ENCODE data around the gene PTPRM. TPM values are rescaled to one million over a fixed set of nuclear protein-coding genes. Genes with fewer than 3 reads are reported as not detected.

The PTPRM gene
- total and polyA plus RNA-seq, 2 donors (not counting 3 experiments of a cell fraction or from before 2014, with no cell fraction given): 37.4 to 43.7 TPM

DNA sequence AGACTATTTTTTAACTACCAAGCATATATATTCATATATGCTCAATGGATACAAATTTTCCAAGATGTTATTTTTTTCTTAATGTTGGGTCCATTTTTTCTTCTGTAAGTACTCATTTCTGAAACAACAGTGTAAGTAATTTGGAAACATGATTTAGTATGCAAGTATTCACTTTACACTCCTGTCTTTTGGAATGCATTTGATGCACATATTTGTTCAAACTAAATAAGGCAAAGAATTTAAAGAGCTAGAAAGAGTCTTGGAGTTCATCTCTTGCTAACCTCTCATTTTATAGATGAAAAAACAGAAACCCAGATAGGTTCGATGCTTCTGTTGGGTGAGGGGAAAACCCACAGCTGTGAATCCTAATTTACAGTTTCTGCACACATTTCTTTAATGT, 602.6 kb downstream of the PTPRM start:
- dilution Hi-C loops (cut with MboI; ENCODE audit: extremely low pct_ligation_motif_present, low sequenced_read_pairs) (no loop called here), intact Hi-C loops (cut with micrococcal nuclease) (no loop called here)
- H3K79me2 ChIP-seq (ENCODE audit: control insufficient read depth, insufficient read depth, low read length): no peaks in the 10 kb centered on the region
- DNase-seq (ENCODE audit: low read depth, low spot score): no peak
- BruUV-seq (replicated peaks): no TSS peak
- H3K4me2 ChIP-seq (ENCODE audit: insufficient read depth, low read length): no peak overlapping the region
- no peak for FAIRE-seq
- H3K4me1 ChIP-seq (ENCODE audit: control insufficient read depth, extremely low read depth, insufficient read depth, low read length): no peaks in the 10 kb centered on the region
- H3K9me3 ChIP-seq (replicated peaks; ENCODE audit: control insufficient read depth, insufficient read depth, low read length): no peaks in the 10 kb centered on the region
- H3K36me3 ChIP-seq (ENCODE audit: control insufficient read depth in 2 of 2, extremely low read depth in 1 of 2, insufficient read depth in 2 of 2, low read length in 2 of 2): no peaks in the 10 kb centered on the region
- no peak overlapping the region for H3K4me3 ChIP-seq (replicated peaks in 1 of 3; ENCODE audit: insufficient read depth in 1 of 3, low read depth in 1 of 3, low read length in 3 of 3)
- H4K20me1 ChIP-seq (replicated peaks; ENCODE audit: control insufficient read depth, extremely low read depth, insufficient read depth, low read length): no peaks in the 10 kb centered on the region
- POLR2A ChIA-PET: no interaction called here
- TF ChIP-seq MYC (IDR thresholded peaks at IDR 0.05; ENCODE audit: low read depth, low read length) (no peak), FOS (IDR thresholded peaks at IDR 0.05; ENCODE audit: borderline replicate concordance, insufficient read depth, low read length) (no peak), POLR2AphosphoS5 (IDR thresholded peaks at IDR 0.05; ENCODE audit: insufficient read depth, low read depth, low read length) (no peak), JUN (IDR thresholded peaks at IDR 0.05; ENCODE audit: borderline replicate concordance, insufficient read depth, insufficient read length, low read depth) (no peak), GATA2 (IDR thresholded peaks at IDR 0.05; ENCODE audit: insufficient read depth, insufficient read length, low read depth, low read length) (no peak), POLR2A (IDR thresholded peaks at IDR 0.05; ENCODE audit: low read depth, low read length) (no peak), EZH2 (IDR thresholded peaks at IDR 0.05; ENCODE audit: borderline replicate concordance, low read depth, low read length, severe bottlenecking) (no peak)
- TF ChIP-seq, protein P1, sequence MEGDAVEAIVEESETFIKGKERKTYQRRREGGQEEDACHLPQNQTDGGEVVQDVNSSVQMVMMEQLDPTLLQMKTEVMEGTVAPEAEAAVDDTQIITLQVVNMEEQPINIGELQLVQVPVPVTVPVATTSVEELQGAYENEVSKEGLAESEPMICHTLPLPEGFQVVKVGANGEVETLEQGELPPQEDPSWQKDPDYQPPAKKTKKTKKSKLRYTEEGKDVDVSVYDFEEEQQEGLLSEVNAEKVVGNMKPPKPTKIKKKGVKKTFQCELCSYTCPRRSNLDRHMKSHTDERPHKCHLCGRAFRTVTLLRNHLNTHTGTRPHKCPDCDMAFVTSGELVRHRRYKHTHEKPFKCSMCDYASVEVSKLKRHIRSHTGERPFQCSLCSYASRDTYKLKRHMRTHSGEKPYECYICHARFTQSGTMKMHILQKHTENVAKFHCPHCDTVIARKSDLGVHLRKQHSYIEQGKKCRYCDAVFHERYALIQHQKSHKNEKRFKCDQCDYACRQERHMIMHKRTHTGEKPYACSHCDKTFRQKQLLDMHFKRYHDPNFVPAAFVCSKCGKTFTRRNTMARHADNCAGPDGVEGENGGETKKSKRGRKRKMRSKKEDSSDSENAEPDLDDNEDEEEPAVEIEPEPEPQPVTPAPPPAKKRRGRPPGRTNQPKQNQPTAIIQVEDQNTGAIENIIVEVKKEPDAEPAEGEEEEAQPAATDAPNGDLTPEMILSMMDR (IDR thresholded peaks at IDR 0.05; ENCODE audit: extremely low read depth in 1 of 2, insufficient read depth in 1 of 2, low read depth in 1 of 2, low read length in 2 of 2): no peak
- TF ChIP-seq, protein P2, sequence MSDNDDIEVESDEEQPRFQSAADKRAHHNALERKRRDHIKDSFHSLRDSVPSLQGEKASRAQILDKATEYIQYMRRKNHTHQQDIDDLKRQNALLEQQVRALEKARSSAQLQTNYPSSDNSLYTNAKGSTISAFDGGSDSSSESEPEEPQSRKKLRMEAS (IDR thresholded peaks at IDR 0.05; ENCODE audit: insufficient read depth, insufficient read length): no peak
- no peaks in the 10 kb centered on the region for H3K27me3 ChIP-seq (ENCODE audit: control insufficient read depth in 2 of 2, insufficient read depth in 2 of 2, low read length in 2 of 2)
- no peak overlapping the region for H2AFZ ChIP-seq (ENCODE audit: low read depth, low read length)
- no peaks in the 10 kb centered on the region for H3K9me1 ChIP-seq (replicated peaks; ENCODE audit: control insufficient read depth, extremely low read depth, insufficient read depth, low read length)
- CTCF ChIA-PET: interaction anchor here (2.5 kb wide), 1 partner anchor 13 kb away, joined by 7 read pairs; no protein-coding TSS in a partner anchor
- H3K27ac ChIP-seq (ENCODE audit: insufficient read depth, low read depth, low read length): no peak overlapping the region
- no peak overlapping the region for H3K9ac ChIP-seq (replicated peaks; ENCODE audit: extremely low read depth, insufficient read depth, low read length)

Data from endothelial cell of umbilical vein (primary cell).